T-cell (primary cell): ENCODE data around the gene ZNF318. TPM values are rescaled to one million over a fixed set of nuclear protein-coding genes. Genes with fewer than 3 reads are reported as not detected.

Experiments used
- ATAC-seq, 4 experiments: fragments of 200-7000 bp in 3 of 4; fragments of 150-1000 bp in 1 of 4; cut with Tn5 transposase; replicated peaks in 1 of 4; 1 replicate in 3 of 4; 2 replicates in 1 of 4; pipeline ENCODE4 v1.10.0; 2021; ENCODE audit warnings: moderate library complexity in 3 of 4, mild to moderate bottlenecking in 2 of 4, moderate number of reproducible peaks in 1 of 4
- CTCF ChIA-PET, 2 donors: fragments of 300-600 bp; sonication (Branson Sonifier 250); formaldehyde crosslinking; loops; one replicate each; lab custom pipeline; 2022; ENCODE audit warnings: antibody characterized with exemption in 2 of 2; lab: Charles Lee
- POLR2A ChIA-PET, 2 donors: fragments of 300-600 bp; sonication (Branson Sonifier 250); formaldehyde crosslinking; loops; one replicate each; lab custom pipeline; 2022; ENCODE audit warnings: antibody characterized with exemption in 2 of 2; lab: Charles Lee
- DNase-seq, 35 experiments: peaks; one replicate each; pipeline versions ENCODE4 v3.0.0 to v3.0.0-alpha.2; 2013 to 2023
- H3K27ac ChIP-seq: one replicate; pipeline ENCODE4 v1.5.1; 2013; ENCODE audit warnings: low read length
- H3K27me3 ChIP-seq, 2 experiments: replicated peaks in 1 of 2; 1 replicate in 1 of 2; 2 replicates in 1 of 2; pipeline versions ENCODE4 v1.6.1 to v1.7.0; 2013; ENCODE audit warnings: low read length in 1 of 2, mixed read lengths in 1 of 2; ENCODE audit not compliant: control insufficient read depth in 2 of 2, insufficient read depth in 2 of 2; ENCODE audit errors: extremely low read depth in 1 of 2
- H3K36me3 ChIP-seq, 2 donors: 1 replicate in 1 of 2; 2 replicates in 1 of 2; pipeline versions ENCODE4 v1.6.1 to v1.7.0; 2013; ENCODE audit warnings: low read length in 1 of 2; ENCODE audit not compliant: control insufficient read depth in 2 of 2, insufficient read depth in 1 of 2; ENCODE audit errors: extremely low read depth in 1 of 2
- H3K4me1 ChIP-seq, 2 experiments: 1 replicate in 1 of 2; 2 replicates in 1 of 2; pipeline versions ENCODE4 v1.6.1 to v1.7.0; 2013; ENCODE audit warnings: low read length in 2 of 2, mixed read lengths in 1 of 2; ENCODE audit not compliant: insufficient read depth in 2 of 2, control insufficient read depth in 1 of 2; ENCODE audit errors: extremely low read depth in 1 of 2
- H3K4me3 ChIP-seq, 2 donors: 1 replicate in 1 of 2; 2 replicates in 1 of 2; pipeline versions ENCODE4 v1.5.1 to v1.7.0; 2013; ENCODE audit warnings: mild to moderate bottlenecking in 2 of 2, low read length in 1 of 2, moderate library complexity in 1 of 2; ENCODE audit not compliant: control insufficient read depth in 1 of 2; ENCODE audit errors: extremely low read depth in 1 of 2
- H3K9me3 ChIP-seq: 2 replicates; pipeline ENCODE4 v1.7.0; 2013
- H3K27ac Mint-ChIP-seq, 2 donors: one replicate each; pipeline ENCODE4 v1.8.0; 2020 to 2021; ENCODE audit warnings: mild to moderate bottlenecking in 2 of 2, mixed read lengths in 2 of 2
- H3K27me3 Mint-ChIP-seq, 2 donors: one replicate each; pipeline ENCODE4 v1.8.0; 2021 to 2022; ENCODE audit warnings: mixed read lengths in 2 of 2
- H3K36me3 Mint-ChIP-seq: one replicate; pipeline ENCODE4 v1.8.0; 2021; ENCODE audit warnings: mixed read lengths
- H3K4me1 Mint-ChIP-seq, 3 donors: one replicate each; pipeline ENCODE4 v1.8.0; 2020 to 2022; ENCODE audit warnings: mixed read lengths in 3 of 3, mild to moderate bottlenecking in 1 of 3
- H3K4me3 Mint-ChIP-seq, 3 donors: one replicate each; pipeline ENCODE4 v1.8.0; 2020 to 2022; ENCODE audit warnings: mild to moderate bottlenecking in 3 of 3, mixed read lengths in 3 of 3, moderate library complexity in 3 of 3
- H3K9me3 Mint-ChIP-seq, 3 donors: one replicate each; pipeline ENCODE4 v1.8.0; 2020 to 2022; ENCODE audit warnings: mixed read lengths in 3 of 3
- whole genome bisulfite sequencing: methylation state at CpG from one replicate; pipeline ENCODE4 v1.1.5; 2013; ENCODE audit warnings: missing lambda C conversion rate; ENCODE audit not compliant: insufficient coverage; 5-methylcytosine and 5-hydroxymethylcytosine counted together
- total RNA-seq, 35 experiments: library from RNA in 6 of 35; stranded (reverse) in 6 of 35; fragments of 120-200 nt in 1 of 35; gene quantifications; one replicate each; pipeline versions ENCODE4 v1.2.1 to v1.2.4 and lab custom pipeline; 2013 to 2026

ZNF318 gene
- total RNA-seq, 5 donors from 2014 or later (not counting 1 experiment from before 2014, with no cell fraction given), result 24.3 to 33.5 (median 26.2) TPM

GRCh38 chr6:43368259-43369160 lies 937 bp downstream of the ZNF318 start:
- H3K9me3 Mint-ChIP-seq, result no peaks in the 10 kb centered on the region
- WGBS, result under 1% methylated on average over 57 of the region's 71 CpGs
- Histone ChIP-seq H3K4me1 (peaks cover 12 to 38% of the 10 kb centered on the region in 2 experiments), H3K36me3 (peaks cover 0 to 20% of the 10 kb centered on the region in 2 donors), H3K27me3 (no peaks in the 10 kb centered on the region), H3K4me3 (peak overlapping the region; percentile 82 to 84), H3K9me3 (no peaks in the 10 kb centered on the region), H3K27ac (no peak overlapping the region)
- H3K27ac Mint-ChIP-seq, result peak overlapping the region; percentile 77 to 85
- peaks cover 17% of the 10 kb centered on the region for H3K36me3 Mint-ChIP-seq
- peak overlapping the region; percentile 84 to 88 (median 87) for H3K4me3 Mint-ChIP-seq
- H3K27me3 Mint-ChIP-seq, result no peaks in the 10 kb centered on the region
- peaks cover 47 to 57% (median 53%) of the 10 kb centered on the region in 3 donors for H3K4me1 Mint-ChIP-seq
- POLR2A ChIA-PET, result interaction anchor here in 1 of 2 donors (1.3 kb wide), 1 partner anchor 16 kb away, joined by 11 read pairs; no protein-coding TSS in a partner anchor
- DNase-seq (peak in 8 of 35 experiments; percentile 3 to 38 (median 10)), ATAC-seq (peak in 3 of 4 experiments; percentile 4 to 27 (median 13))
- CTCF ChIA-PET, result interaction anchor here in 1 of 2 donors (0.6 to 4.5 kb wide), 5 partner anchors 15 to 60 kb away, joined by 3 to 53 read pairs (median 4); partner anchors contain the start of genes ABCC10 and CRIP3

- Histone ChIP-seq H3K27me3 (no peaks in the 10 kb centered on the region), H3K4me1 (peaks cover 12 to 38% of the 10 kb centered on the region in 2 experiments), H3K9me3 (no peaks in the 10 kb centered on the region), H3K36me3 (peaks cover 0 to 29% of the 10 kb centered on the region in 2 donors), H3K27ac (no peak overlapping the region), H3K4me3 (no peak overlapping the region)
- peak overlapping the region; percentile 84 to 88 (median 87) for H3K4me3 Mint-ChIP-seq
- peaks cover 23% of the 10 kb centered on the region for H3K36me3 Mint-ChIP-seq
- no peak for DNase-seq
- no peaks in the 10 kb centered on the region for H3K27me3 Mint-ChIP-seq
- H3K4me1 Mint-ChIP-seq, result peaks cover 48 to 58% (median 52%) of the 10 kb centered on the region in 3 donors
- no peak for ATAC-seq
- CTCF ChIA-PET, result interaction anchor here in 1 of 2 donors (0.6 to 4.5 kb wide), 3 partner anchors 16 to 19 kb away, joined by 3 to 53 read pairs (median 6); no protein-coding TSS in a partner anchor
- H3K9me3 Mint-ChIP-seq, result no peaks in the 10 kb centered on the region
- H3K27ac Mint-ChIP-seq, result peak overlapping the region; percentile 53 to 62
- 73% methylated on average over 3 of the region's 9 CpGs for WGBS
- POLR2A ChIA-PET, result no interaction called here
These were observed 2.0 kb downstream of the ZNF318 start for GRCh38 chr6:43367245-43367984.

- peaks cover 45% of the 10 kb centered on the region for H3K36me3 Mint-ChIP-seq
These were observed 8.2 kb downstream of the ZNF318 start for GRCh38 chr6:43361269-43361668.

GRCh38 chr6:43359831-43360230 lies 9.6 kb downstream of the ZNF318 start:
- no peak for ATAC-seq
- H3K36me3 Mint-ChIP-seq, result peaks cover 53% of the 10 kb centered on the region
- peaks cover 0 to 2% of the 10 kb centered on the region in 2 experiments for H3K4me1 ChIP-seq
- POLR2A ChIA-PET, result interaction anchor here in 1 of 2 donors (0.5 kb wide), 1 partner anchor 49 kb away, joined by 5 read pairs; no protein-coding TSS in a partner anchor
- no peak overlapping the region for H3K27ac ChIP-seq
- no peak overlapping the region for H3K4me3 Mint-ChIP-seq
- WGBS, result no CpG with 5 or more reads among the region's 1 CpG
- peaks cover 5 to 28% (median 27%) of the 10 kb centered on the region in 3 donors for H3K4me1 Mint-ChIP-seq
- no peaks in the 10 kb centered on the region for H3K27me3 Mint-ChIP-seq
- H3K36me3 ChIP-seq, result peaks cover 0 to 78% of the 10 kb centered on the region in 2 donors
- H3K9me3 Mint-ChIP-seq, result no peaks in the 10 kb centered on the region
- no peak overlapping the region for H3K4me3 ChIP-seq
- H3K9me3 ChIP-seq, result no peaks in the 10 kb centered on the region
- H3K27me3 ChIP-seq, result no peaks in the 10 kb centered on the region
- H3K27ac Mint-ChIP-seq, result peak overlapping the region in 1 of 2 donors; percentile 4
- DNase-seq, result no peak
- CTCF ChIA-PET, result interaction anchor here in 1 of 2 donors (1.7 to 2.4 kb wide), 2 partner anchors 24 to 38 kb away, joined by 4 to 10 read pairs; no protein-coding TSS in a partner anchor

More at GRCh38 chr6:43361269-43361668, 8.2 kb downstream of the ZNF318 start:
- no peaks in the 10 kb centered on the region for H3K27me3 Mint-ChIP-seq
- no CpG with 5 or more reads among the region's 2 CpGs for WGBS
- peaks cover 0 to 70% of the 10 kb centered on the region in 2 donors for H3K36me3 ChIP-seq
- H3K27ac ChIP-seq, result no peak overlapping the region
- no peak overlapping the region for H3K4me3 Mint-ChIP-seq
- ChIA-PET POLR2A (no interaction called here), CTCF (interaction anchor here (0.6 to 2.4 kb wide), 8 partner anchors 8 to 146 kb away, joined by 3 to 10 read pairs (median 4); partner anchors contain the start of gene ZNF318 (in 1 of the 2))
- ATAC-seq, result peak in 1 of 4 experiments; percentile 28
- no peaks in the 10 kb centered on the region for H3K9me3 Mint-ChIP-seq
- peaks cover 19 to 39% (median 36%) of the 10 kb centered on the region in 3 donors for H3K4me1 Mint-ChIP-seq
- peaks cover 0 to 3% of the 10 kb centered on the region in 2 experiments for H3K4me1 ChIP-seq
- no peak for DNase-seq
- no peaks in the 10 kb centered on the region for H3K9me3 ChIP-seq
- no peak overlapping the region for H3K4me3 ChIP-seq
- no peaks in the 10 kb centered on the region for H3K27me3 ChIP-seq
- no peak overlapping the region for H3K27ac Mint-ChIP-seq

- CTCF ChIA-PET, result interaction anchor here in 1 of 2 donors (1.7 to 2.4 kb wide), 2 partner anchors 24 to 39 kb away, joined by 4 to 10 read pairs; no protein-coding TSS in a partner anchor
- H3K27ac Mint-ChIP-seq, result no peak overlapping the region
These were observed 10.1 kb downstream of the ZNF318 start for GRCh38 chr6:43359381-43359780.

More at GRCh38 chr6:43359381-43359780, 10.1 kb downstream of the ZNF318 start:
- POLR2A ChIA-PET, result interaction anchor here in 1 of 2 donors (0.6 kb wide), 1 partner anchor 600 kb away, joined by 4 read pairs; no protein-coding TSS in a partner anchor
- Histone ChIP-seq H3K4me3 (no peak overlapping the region), H3K27me3 (no peaks in the 10 kb centered on the region), H3K27ac (no peak overlapping the region), H3K9me3 (no peaks in the 10 kb centered on the region), H3K4me1 (peaks cover 0 to 2% of the 10 kb centered on the region in 2 experiments), H3K36me3 (peaks cover 0 to 78% of the 10 kb centered on the region in 2 donors)
- Mint-ChIP-seq H3K4me3 (no peak overlapping the region), H3K9me3 (no peaks in the 10 kb centered on the region), H3K27me3 (no peaks in the 10 kb centered on the region), H3K4me1 (peaks cover 2 to 26% (median 22%) of the 10 kb centered on the region in 3 donors), H3K36me3 (peaks cover 53% of the 10 kb centered on the region)
- no peak for ATAC-seq
- DNase-seq, result no peak
